HCT116 (cell line): Measurements from ENCODE around the gene ARHGAP27. TPM values are rescaled to one million over a fixed set of nuclear protein-coding genes. Genes with fewer than 3 reads are reported as not detected.
A peak's percentile ranks its signal among the peaks of the same experiment; 100 is the strongest.

Source experiments
- ATAC-seq: fragments of 200-7000 bp; cut with Tn5 transposase; 2 replicates; pipeline ENCODE4 v1.9.1; 2020; ENCODE audit warnings: mild to moderate bottlenecking, moderate library complexity
- BruUV-seq: library from RNA; stranded (reverse); fragments of 400-500 nt; replicated peaks from 2 replicates; lab custom pipeline; 2021; lab: Mats Ljungman, UMichigan
- CTCF ChIA-PET: fragments of 300-600 bp; sonication (Branson Sonifier 250); formaldehyde crosslinking; loops from one replicate; lab custom pipeline; 2021; ENCODE audit warnings: antibody characterized with exemption; lab: Charles Lee
- POLR2A ChIA-PET: fragments of 300-600, 350-600 bp; sonication (Branson Sonifier 250); formaldehyde crosslinking; loops from one replicate; lab custom pipeline; 2021; ENCODE audit warnings: antibody characterized with exemption; lab: Charles Lee
- RAD21 ChIA-PET, 2 experiments: fragments of 300-600 bp; sonication (Branson Sonifier 250); formaldehyde crosslinking; loops; one replicate each; lab custom pipeline; 2023; ENCODE audit warnings: low total read pairs in 2 of 2; ENCODE audit not compliant: uncharacterized antibody in 2 of 2, unreplicated experiment in 2 of 2, low non-redundant PET in 1 of 2; lab: Charles Lee
- DNase-seq: peaks from one replicate; pipeline ENCODE4 v3.0.0-alpha.2; 2010; ENCODE audit warnings: low read depth, low spot score
- H2AFZ ChIP-seq: fragments of 200-600 bp; shearing (Covaris generic), sonication (generic); 2 replicates; pipeline ENCODE4 v1.6.1; 2017; ENCODE audit warnings: low read depth, mixed run types, mixed read lengths, antibody characterized with exemption, low read length; ENCODE audit not compliant: poor library complexity, severe bottlenecking
- H3K27ac ChIP-seq: 2 replicates; pipeline ENCODE4 v1.5.1; 2012; ENCODE audit warnings: low read depth, low read length
- H3K27me3 ChIP-seq: fragments of 200-600 bp; sonication (generic); 2 replicates; pipeline ENCODE4 v1.6.1; 2016; ENCODE audit warnings: mixed run types, low read length, mixed read lengths; ENCODE audit not compliant: insufficient read depth
- H3K36me3 ChIP-seq, 2 experiments: fragments of 200-500 bp in 1 of 2; fragments of 200-600 bp in 1 of 2; sonication (Bioruptor generic) in 1 of 2; sonication (generic) in 1 of 2; 2 replicates each; pipeline versions ENCODE4 v1.5.1 to v1.6.1; 2014 to 2016; ENCODE audit warnings: low read length in 2 of 2, inconsistent platforms in 1 of 2, mixed read lengths in 1 of 2, mixed run types in 1 of 2; ENCODE audit not compliant: insufficient read depth in 2 of 2, control insufficient read depth in 1 of 2
- H3K4me1 ChIP-seq, 2 experiments: fragments of 200-600 bp in 1 of 2; sonication (generic) in 1 of 2; 2 replicates each; pipeline versions ENCODE4 v1.5.1 to v1.6.1; 2012 to 2017; ENCODE audit warnings: low read length in 2 of 2, inconsistent platforms in 1 of 2, mild to moderate bottlenecking in 1 of 2, mixed read lengths in 1 of 2, mixed run types in 1 of 2, moderate library complexity in 1 of 2; ENCODE audit not compliant: insufficient read depth in 2 of 2, control insufficient read depth in 1 of 2
- H3K4me2 ChIP-seq: fragments of 200-600 bp; sonication (generic); 2 replicates; pipeline ENCODE4 v1.6.1; 2017; ENCODE audit warnings: mixed run types, low read length, mixed read lengths
- H3K4me3 ChIP-seq, 2 experiments: fragments of 200-600 bp in 1 of 2; sonication (generic) in 1 of 2; replicated peaks in 1 of 2; 2 replicates each; pipeline ENCODE4 v1.5.1; 2011 to 2016; ENCODE audit warnings: low read length in 2 of 2, control low read depth in 1 of 2, low read depth in 1 of 2, mild to moderate bottlenecking in 1 of 2, mixed read lengths in 1 of 2, mixed run types in 1 of 2
- H3K79me2 ChIP-seq: fragments of 200-600 bp; sonication (generic); 2 replicates; pipeline ENCODE4 v1.6.1; 2017; ENCODE audit warnings: mild to moderate bottlenecking, mixed run types, low read length, moderate library complexity, mixed read lengths; ENCODE audit not compliant: insufficient read depth
- H3K9ac ChIP-seq: fragments of 200-600 bp; sonication (generic); 2 replicates; pipeline ENCODE4 v1.6.1; 2016; ENCODE audit warnings: low read length, mixed read lengths
- H3K9me2 ChIP-seq: fragments of 200-600 bp; sonication (generic), shearing (Covaris generic); 2 replicates; pipeline ENCODE4 v1.6.1; 2017; ENCODE audit warnings: mixed run types, mild to moderate bottlenecking, moderate library complexity; ENCODE audit not compliant: insufficient read depth
- H3K9me3 ChIP-seq, 2 experiments: fragments of 200-500 bp in 1 of 2; fragments of 200-600 bp in 1 of 2; sonication (Bioruptor generic) in 1 of 2; sonication (generic) in 1 of 2; 2 replicates each; pipeline ENCODE4 v1.6.1; 2014 to 2017; ENCODE audit warnings: low read length in 2 of 2, mixed read lengths in 2 of 2, inconsistent platforms in 1 of 2, low read depth in 1 of 2, mild to moderate bottlenecking in 1 of 2, mixed run types in 1 of 2, moderate library complexity in 1 of 2; ENCODE audit not compliant: control insufficient read depth in 1 of 2, insufficient read depth in 1 of 2
- H4K20me1 ChIP-seq: fragments of 200-600 bp; sonication (generic), shearing (Covaris generic); 2 replicates; pipeline ENCODE4 v1.6.1; 2017; ENCODE audit warnings: mixed run types, mild to moderate bottlenecking, moderate library complexity; ENCODE audit not compliant: insufficient read depth
- CTCF ChIP-seq, 3 experiments: fragments of 200-600 bp in 1 of 3; sonication (generic) in 1 of 3; IDR thresholded peaks in 2 of 3; conservative IDR thresholded peaks in 1 of 3; 2 replicates each; pipeline ENCODE4 v1.5.1; 2012 to 2017; ENCODE audit warnings: low read depth in 2 of 3, low read length in 2 of 3, antibody characterized with exemption in 1 of 3, borderline replicate concordance in 1 of 3, control low read depth in 1 of 3, mild to moderate bottlenecking in 1 of 3, mixed read lengths in 1 of 3, mixed run types in 1 of 3, moderate library complexity in 1 of 3; ENCODE audit not compliant: insufficient read depth in 1 of 3
- FOSL1 ChIP-seq: IDR thresholded peaks from 2 replicates; pipeline ENCODE4 v1.6.1; 2012; ENCODE audit warnings: low read depth
- MAX ChIP-seq: IDR thresholded peaks from 2 replicates; pipeline ENCODE4 v1.6.1; 2012
- POLR2AphosphoS5 ChIP-seq: IDR thresholded peaks from 2 replicates; pipeline ENCODE4 v1.6.1; 2011; ENCODE audit warnings: mild to moderate bottlenecking, low read depth, low read length, moderate library complexity
- RAD21 ChIP-seq: IDR thresholded peaks from 2 replicates; pipeline ENCODE4 v1.6.1; 2012; ENCODE audit warnings: low read depth, mild to moderate bottlenecking
- TCF7L2 ChIP-seq: IDR thresholded peaks from 2 replicates; pipeline ENCODE4 v1.7.0; 2011; ENCODE audit warnings: borderline replicate concordance, inconsistent platforms; ENCODE audit not compliant: insufficient read depth, insufficient read length; ENCODE audit errors: extremely low read depth
- YY1 ChIP-seq: IDR thresholded peaks from 2 replicates; pipeline ENCODE4 v1.6.1; 2011; ENCODE audit warnings: low read length, low read depth, moderate library complexity, mild to moderate bottlenecking; ENCODE audit not compliant: insufficient replicate concordance; ENCODE audit errors: extremely low read depth
- intact Hi-C: fragments of 100-400 bp; cut with micrococcal nuclease; formaldehyde crosslinking; loops from 2 replicates; pipeline ENCODE4 v1.10.0; 2022
- total RNA-seq: library from RNA; stranded (reverse); gene quantifications from one replicate; pipeline ENCODE4 v1.2.1, GENCODE V29; 2021; ENCODE audit not compliant: unreplicated experiment

Gene ARHGAP27
- total RNA-seq, 1 experiment from 2014 or later, result 46.7 TPM

GRCh38 chr17:45428050-45428617 lies 4.5 kb downstream of the ARHGAP27 start:
- Histone ChIP-seq H3K4me3 (peak overlapping the region; percentile 3 to 8; a peak in 1 of 4 replicates), H3K4me2 (peak overlapping the region; percentile 59), H3K9me3 (no peaks in the 10 kb centered on the region), H3K79me2 (peaks cover 19% of the 10 kb centered on the region), H3K36me3 (peaks cover 0 to 3% of the 10 kb centered on the region in 2 experiments; a peak in 1 of 4 replicates), H3K27me3 (no peaks in the 10 kb centered on the region), H4K20me1 (no peaks in the 10 kb centered on the region), H3K9ac (no peak overlapping the region), H3K4me1 (peaks cover 16 to 56% of the 10 kb centered on the region in 2 experiments), H3K9me2 (no peaks in the 10 kb centered on the region), H2AFZ (peak overlapping the region; percentile 49), H3K27ac (no peak overlapping the region)
- ChIA-PET CTCF (interaction anchor here (0.7 to 4.4 kb wide), 6 partner anchors 32 to 424 kb away, joined by 3 to 58 read pairs (median 4); no protein-coding TSS in a partner anchor), POLR2A (no interaction called here), RAD21 (no interaction called here)
- intact Hi-C loops, result loop anchor here (1.0 to 5.0 kb wide), 3 partner anchors 157 to 404 kb away; partner anchors contain the start of gene HEXIM1
- DNase-seq (peak; percentile 57), ATAC-seq (peak; percentile 35)
- TF ChIP-seq MAX (no peak), FOSL1 (no peak), POLR2AphosphoS5 (peak; percentile 35; the same call in 1 of the 2 replicates), TCF7L2 (peak; percentile 12), YY1 (peak; percentile 52), CTCF (IDR thresholded peaks at IDR 0.05 in 2 of 3, conservative IDR thresholded peaks at IDR 0.05 in 1 of 3; ENCODE audit: borderline replicate concordance in 1 of 3, insufficient read depth in 1 of 3, low read depth in 2 of 3, low read length in 2 of 3) (peak; percentile 93 to 99 (median 99)), RAD21 (peak; percentile 98)
- BruUV-seq, result no TSS peak
